Measurements from ENCODE around the gene RAET1G.
"Not testable (repeated sequence)": the region's sequence is repeated elsewhere in the genome, so short reads cannot be mapped to it uniquely, and the experiment has no call there.

DNA sequence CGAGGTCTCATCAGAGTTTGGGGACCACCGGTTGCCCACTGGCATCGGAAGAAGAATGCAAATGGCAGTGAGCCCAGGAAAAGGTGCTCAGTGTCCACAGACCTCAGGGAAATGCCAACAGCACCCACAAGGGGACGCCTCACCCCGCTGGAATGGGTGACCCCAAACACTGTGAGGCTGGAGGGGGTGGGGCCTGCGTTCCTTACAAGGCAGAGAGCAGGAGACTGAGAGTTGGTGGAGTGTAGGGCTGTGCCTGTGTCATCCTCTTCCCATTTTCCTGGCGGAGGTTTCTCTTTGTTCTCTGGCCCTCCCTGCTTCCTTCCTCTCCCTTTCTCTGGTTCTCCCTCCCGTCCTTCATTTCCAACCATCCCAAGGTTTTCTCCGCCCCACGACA is 31.0 kb upstream of the RAET1G start:
- not testable (repeated sequence) for TF ChIP-seq YY1 (IDR thresholded peaks at IDR 0.05; ENCODE audit: insufficient read depth, insufficient read length); SUZ12 (IDR thresholded peaks at IDR 0.05; ENCODE audit: extremely low read depth, insufficient read depth, insufficient read length)
